Loucy (cell line): Measurements from ENCODE around the gene CACNG6.

Experiments
- CTCF ChIP-seq: fragments of 200-600 bp; sonication (generic); conservative IDR thresholded peaks from 2 replicates; pipeline ENCODE4 v1.5.1; 2014; ENCODE audit warnings: mild to moderate bottlenecking, antibody characterized with exemption, low read length
- EZH2phosphoT487 ChIP-seq: fragments of 200-600 bp; IDR thresholded peaks from 2 replicates; pipeline ENCODE4 v1.6.1; 2018; ENCODE audit warnings: antibody characterized with exemption, mild to moderate bottlenecking, moderate library complexity, borderline replicate concordance

GRCh38 chr19:53951947-53952346, 39.5 kb upstream of the CACNG6 start:
- TF ChIP-seq CTCF: no peak
- no peak for TF ChIP-seq EZH2phosphoT487
